Mucosa of descending colon (tissue), 3 donors: ENCODE data around the gene ECM1. TPM values are rescaled to one million over a fixed set of nuclear protein-coding genes. Genes with fewer than 3 reads are reported as not detected.

Experiments
- ATAC-seq: fragments of 200-7000 bp; cut with Tn5 transposase; one replicate; pipeline ENCODE4 v1.9.1; 2020; ENCODE audit warnings: mild to moderate bottlenecking, moderate library complexity
- DNase-seq, 3 donors: peaks; one replicate each; pipeline ENCODE4 v3.0.0-alpha.2; 2020
- H3K36me3 ChIP-seq: fragments of 200-600 bp; one replicate; pipeline ENCODE4 v1.8.0; 2021; ENCODE audit warnings: low read depth, mild to moderate bottlenecking
- H3K4me1 ChIP-seq: fragments of 200-600 bp; one replicate; pipeline ENCODE4 v1.8.0; 2021; ENCODE audit warnings: low read depth, mild to moderate bottlenecking
- H3K4me3 ChIP-seq: fragments of 200-600 bp; one replicate; pipeline ENCODE4 v1.8.0; 2021; ENCODE audit warnings: mild to moderate bottlenecking
- H3K9me3 ChIP-seq: fragments of 200-600 bp; one replicate; pipeline ENCODE4 v1.8.0; 2021; ENCODE audit warnings: mild to moderate bottlenecking
- CTCF ChIP-seq: fragments of 200-600 bp; IDR thresholded peaks from one replicate; pipeline ENCODE4 v1.8.0; 2022; ENCODE audit warnings: antibody characterized with exemption, mild to moderate bottlenecking
- intact Hi-C, 2 donors: fragments of 100-400 bp; cut with DNase I in 1 of 2; cut with micrococcal nuclease in 1 of 2; formaldehyde crosslinking; loops; one replicate each; pipeline versions ENCODE4 v1.11.0 to v1.11.1; 2022; cut with DNase I, micrococcal nuclease
- long read RNA-seq, 2 donors: library from polyadenylated mRNA; unstranded; transcript quantifications; one replicate each; pipeline ENCODE4 v2.0.0, GENCODE V29; 2019 to 2021
- total RNA-seq, 3 donors: library from RNA; stranded (reverse); fragmentation: NEBNext Ultra II Directional in 2 of 3; extraction: Animal tissue kit (Norgen Biotek cat#: 25700) in 2 of 3; gene quantifications; one replicate each; pipeline versions ENCODE4 v1.2.1 to v1.2.4, GENCODE V29; 2021 to 2023
- donor health status: DM: no; HTN: no; CAD: no; lungs with moderate emphysema.
- donor health status: DM: no; HTN: no; CAD: no.
- donor health status: DM: no; HTN: yes; CAD: no.

Gene ECM1
- total RNA-seq, result 10 to 100 TPM in 1 of 3 donors, 1 to 10 TPM in 2; 3.4 to 11.0 (median 8.8) TPM
- long read RNA-seq, donor 1, partial matches to known transcripts, result 1 of 5 reads
- long read RNA-seq, donor 1, other reads (novel, unspliced or antisense), result 0 of 5 reads
- long read RNA-seq, donor 2, partial matches to known transcripts, result 0 of 2 reads
- long read RNA-seq, donor 2, other reads (novel, unspliced or antisense), result 0 of 2 reads

GRCh38 chr1:150507912-150508864 is at the start of gene ECM1:
TSS of gene ECM1 (plus strand) at chr1:150508109. CDS start at chr1:150508210, 101 bp downstream.
- H3K9me3 ChIP-seq, result no peaks in the 10 kb centered on the region
- H3K36me3 ChIP-seq, result no peaks in the 10 kb centered on the region
- no peak for TF ChIP-seq CTCF
- intact Hi-C loops, result no loop called here
- ATAC-seq (peak; percentile 94), DNase-seq (peak in 1 of 3 donors; percentile 55)
- no peak within 1 kb of the TSS for H3K4me3 ChIP-seq
- H3K4me1 ChIP-seq, result no peaks in the 10 kb centered on the region

GRCh38 chr1:150464422-150464826 is 43.5 kb upstream of the ECM1 start:
- ATAC-seq (peak; percentile 83), DNase-seq (peak; percentile 41 to 83 (median 55))
- Histone ChIP-seq H3K4me3 (no peak overlapping the region), H3K36me3 (no peaks in the 10 kb centered on the region), H3K9me3 (no peaks in the 10 kb centered on the region), H3K4me1 (no peaks in the 10 kb centered on the region)
- intact Hi-C loops, result no loop called here
- TF ChIP-seq CTCF, result peak; percentile 54

- H3K4me3 ChIP-seq, result no peak overlapping the region
- no peak for DNase-seq
- no peak for TF ChIP-seq CTCF
- no peaks in the 10 kb centered on the region for H3K4me1 ChIP-seq
- no peaks in the 10 kb centered on the region for H3K9me3 ChIP-seq
- intact Hi-C loops, result no loop called here
- ATAC-seq, result no peak
- no peaks in the 10 kb centered on the region for H3K36me3 ChIP-seq
Measured at GRCh38 chr1:150466964-150467363, 40.9 kb upstream of the ECM1 start.

- DNase-seq, result no peak
- no peak for ATAC-seq
- H3K9me3 ChIP-seq, result no peaks in the 10 kb centered on the region
- H3K4me3 ChIP-seq, result no peak overlapping the region
- TF ChIP-seq CTCF, result no peak
- no peaks in the 10 kb centered on the region for H3K36me3 ChIP-seq
- intact Hi-C loops, result no loop called here
- no peaks in the 10 kb centered on the region for H3K4me1 ChIP-seq
Measured at GRCh38 chr1:150469291-150469690, 38.6 kb upstream of the ECM1 start.

- Histone ChIP-seq H3K36me3 (no peaks in the 10 kb centered on the region), H3K4me3 (no peak overlapping the region), H3K4me1 (peaks cover 3% of the 10 kb centered on the region), H3K9me3 (no peaks in the 10 kb centered on the region)
- no peak for TF ChIP-seq CTCF
- no peak for ATAC-seq
- intact Hi-C loops, result no loop called here
- no peak for DNase-seq
Measured at GRCh38 chr1:150472601-150473200, 35.2 kb upstream of the ECM1 start.
